Measurements from ENCODE around the gene SRSF2. TPM values are rescaled to one million over a fixed set of nuclear protein-coding genes. Genes with fewer than 3 reads are reported as not detected.

SRSF2 gene
- total RNA-seq, 4 donors from 2014 or later, result 127 to 753 (median 167) TPM

DNA sequence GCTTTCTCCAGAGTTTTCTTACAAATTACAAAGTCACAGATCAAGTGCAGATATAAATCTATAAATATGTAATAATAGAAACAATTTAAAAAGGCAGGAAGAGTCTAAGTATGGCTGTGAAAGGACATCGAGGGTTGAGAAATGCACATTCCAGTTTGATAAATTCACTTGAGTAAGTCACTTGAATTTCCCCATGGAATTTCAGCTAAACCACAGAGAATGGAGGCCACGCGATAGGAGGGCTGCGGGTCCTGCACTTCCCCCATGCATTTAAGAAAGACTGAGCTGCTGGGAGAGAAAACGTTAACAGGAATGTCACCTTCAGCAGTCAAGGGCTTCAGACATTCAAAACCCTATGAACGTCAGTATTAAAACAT lies 20.3 kb downstream of the SRSF2 start:
- H3K4me1 ChIP-seq, result no peaks in the 10 kb centered on the region
- intact Hi-C loops (cut with DNase I; ENCODE audit: low total_unique reads), result loop anchor here (5.0 to 10.0 kb wide), 2 partner anchors 35 to 162 kb away; no protein-coding TSS in a partner anchor
- H3K27me3 ChIP-seq, result no peaks in the 10 kb centered on the region
- peak overlapping the region in 1 of 2 donors; percentile 17 for H3K27ac ChIP-seq
- H3K4me3 ChIP-seq, result no peak overlapping the region
- no peaks in the 10 kb centered on the region for H3K9me3 ChIP-seq
- no peak for TF ChIP-seq POLR2A (IDR thresholded peaks at IDR 0.05)
- TF ChIP-seq, protein P1, sequence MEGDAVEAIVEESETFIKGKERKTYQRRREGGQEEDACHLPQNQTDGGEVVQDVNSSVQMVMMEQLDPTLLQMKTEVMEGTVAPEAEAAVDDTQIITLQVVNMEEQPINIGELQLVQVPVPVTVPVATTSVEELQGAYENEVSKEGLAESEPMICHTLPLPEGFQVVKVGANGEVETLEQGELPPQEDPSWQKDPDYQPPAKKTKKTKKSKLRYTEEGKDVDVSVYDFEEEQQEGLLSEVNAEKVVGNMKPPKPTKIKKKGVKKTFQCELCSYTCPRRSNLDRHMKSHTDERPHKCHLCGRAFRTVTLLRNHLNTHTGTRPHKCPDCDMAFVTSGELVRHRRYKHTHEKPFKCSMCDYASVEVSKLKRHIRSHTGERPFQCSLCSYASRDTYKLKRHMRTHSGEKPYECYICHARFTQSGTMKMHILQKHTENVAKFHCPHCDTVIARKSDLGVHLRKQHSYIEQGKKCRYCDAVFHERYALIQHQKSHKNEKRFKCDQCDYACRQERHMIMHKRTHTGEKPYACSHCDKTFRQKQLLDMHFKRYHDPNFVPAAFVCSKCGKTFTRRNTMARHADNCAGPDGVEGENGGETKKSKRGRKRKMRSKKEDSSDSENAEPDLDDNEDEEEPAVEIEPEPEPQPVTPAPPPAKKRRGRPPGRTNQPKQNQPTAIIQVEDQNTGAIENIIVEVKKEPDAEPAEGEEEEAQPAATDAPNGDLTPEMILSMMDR (IDR thresholded peaks at IDR 0.05), result no peak
- no peak for DNase-seq
- H3K36me3 ChIP-seq, result no peaks in the 10 kb centered on the region

DNA sequence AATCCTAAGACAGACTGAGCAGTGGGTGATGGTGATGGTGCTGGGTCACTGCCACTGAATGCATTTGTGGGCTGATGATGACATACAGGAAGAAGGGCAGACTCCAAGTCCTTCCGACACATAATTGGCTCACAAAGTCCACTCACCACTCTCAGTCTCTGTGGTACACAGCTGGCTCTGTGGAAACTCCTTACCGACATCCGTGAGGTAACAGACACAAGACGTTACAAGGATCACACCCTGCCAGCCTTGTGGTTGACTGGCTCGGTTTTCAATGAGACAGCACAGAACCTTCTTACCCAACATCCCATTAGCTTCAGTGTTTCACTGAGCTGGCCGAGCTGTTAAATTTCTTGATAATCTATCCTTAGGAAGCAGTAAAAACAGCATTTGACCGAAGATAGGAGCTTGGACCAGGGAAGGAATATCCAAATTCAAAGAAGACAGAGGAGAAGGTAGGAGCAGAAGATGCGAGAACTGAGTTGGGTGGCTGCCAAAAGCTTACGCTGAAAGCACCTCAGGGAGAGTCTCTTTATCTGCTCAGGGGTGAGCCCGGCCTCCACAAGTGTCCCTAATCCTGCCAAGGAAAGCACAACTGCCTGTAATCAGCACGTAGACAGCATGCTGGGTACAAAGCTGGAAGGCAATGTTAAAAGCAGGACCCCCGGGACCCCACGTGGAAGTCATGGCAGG lies 20.8 kb downstream of the SRSF2 start:
- TF ChIP-seq POLR2A (IDR thresholded peaks at IDR 0.05), result no peak
- TF ChIP-seq, protein P1 (IDR thresholded peaks at IDR 0.05), result no peak
- no peak overlapping the region for H3K4me3 ChIP-seq
- H3K4me1 ChIP-seq, result peaks cover 0 to 5% of the 10 kb centered on the region in 2 donors
- no peaks in the 10 kb centered on the region for H3K36me3 ChIP-seq
- H3K27me3 ChIP-seq, result no peaks in the 10 kb centered on the region
- DNase-seq, result peak in 1 of 2 donors; percentile 15
- peak overlapping the region in 1 of 2 donors; percentile 17 for H3K27ac ChIP-seq
- H3K9me3 ChIP-seq, result no peaks in the 10 kb centered on the region
- intact Hi-C loops (cut with DNase I; ENCODE audit: low total_unique reads), result loop anchor here (5.0 to 10.0 kb wide), 2 partner anchors 34 to 161 kb away; no protein-coding TSS in a partner anchor

DNA sequence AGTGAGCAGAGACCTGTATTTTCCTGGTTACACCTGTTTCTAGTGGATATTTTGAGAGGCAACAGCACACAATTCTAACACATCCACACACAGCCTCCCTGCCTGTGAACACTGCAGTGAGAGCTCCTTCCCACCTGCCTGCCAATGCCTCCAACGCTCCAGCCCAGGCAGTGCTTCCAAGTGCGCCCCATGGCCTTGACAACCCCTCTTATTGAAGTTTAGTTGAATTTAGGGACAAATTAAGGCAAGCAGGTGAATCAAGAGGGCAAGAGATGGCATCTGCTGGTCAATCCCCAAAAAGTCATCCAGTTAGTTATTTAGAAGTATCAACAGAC lies 21.7 kb downstream of the SRSF2 start:
- no peak overlapping the region for H3K4me3 ChIP-seq
- no peaks in the 10 kb centered on the region for H3K9me3 ChIP-seq
- no peak for DNase-seq
- peaks cover 0 to 6% of the 10 kb centered on the region in 2 donors for H3K4me1 ChIP-seq
- H3K36me3 ChIP-seq, result no peaks in the 10 kb centered on the region
- TF ChIP-seq, protein P1 (IDR thresholded peaks at IDR 0.05), result no peak
- H3K27me3 ChIP-seq, result no peaks in the 10 kb centered on the region
- peak overlapping the region in 1 of 2 donors; percentile 26 for H3K27ac ChIP-seq
- intact Hi-C loops (cut with DNase I; ENCODE audit: low total_unique reads), result loop anchor here (5.0 to 10.0 kb wide), 2 partner anchors 33 to 161 kb away; no protein-coding TSS in a partner anchor

DNA sequence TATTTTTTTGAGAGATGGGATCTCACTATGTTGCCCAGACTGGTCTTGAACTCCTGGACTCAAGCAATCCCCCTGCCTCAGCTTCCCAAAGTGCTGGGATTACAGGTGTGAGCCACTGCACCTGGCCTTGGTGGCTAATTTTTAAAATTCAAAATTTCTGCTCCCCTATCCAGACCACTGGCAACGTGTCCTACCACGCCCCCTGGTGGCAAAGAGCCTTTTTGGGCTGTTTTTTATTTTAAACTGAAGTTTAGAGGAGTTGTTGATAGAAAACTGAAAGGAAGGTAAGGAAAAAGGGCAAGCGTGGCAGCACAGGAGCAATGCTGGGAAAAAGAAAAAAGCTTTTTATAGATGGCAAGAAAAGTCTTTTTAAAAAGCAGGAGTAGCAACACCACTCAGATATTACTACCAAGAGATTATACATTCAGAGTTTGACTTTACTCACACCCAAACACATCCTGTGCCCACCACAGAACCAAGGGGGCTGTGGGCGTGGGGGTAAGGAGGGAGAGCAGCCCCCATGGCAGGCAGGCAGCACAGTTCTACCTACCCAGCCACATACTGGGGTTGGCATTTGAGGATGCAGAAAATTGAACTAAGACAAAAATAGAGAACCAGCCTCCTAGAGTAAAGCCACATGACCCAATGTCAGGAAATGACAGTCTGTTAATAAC lies 22.2 kb downstream of the SRSF2 start:
- peak overlapping the region in 1 of 2 donors; percentile 26 for H3K27ac ChIP-seq
- intact Hi-C loops (cut with DNase I; ENCODE audit: low total_unique reads), result loop anchor here (5.0 to 10.0 kb wide), 2 partner anchors 33 to 160 kb away; no protein-coding TSS in a partner anchor
- no peaks in the 10 kb centered on the region for H3K36me3 ChIP-seq
- H3K27me3 ChIP-seq, result no peaks in the 10 kb centered on the region
- peak; percentile 74 to 87 for DNase-seq
- H3K4me3 ChIP-seq, result no peak overlapping the region
- no peak for TF ChIP-seq POLR2A (IDR thresholded peaks at IDR 0.05)
- TF ChIP-seq, protein P1 (IDR thresholded peaks at IDR 0.05), result peak; percentile 80 to 92 (median 87)
- H3K9me3 ChIP-seq, result no peaks in the 10 kb centered on the region
- H3K4me1 ChIP-seq, result peaks cover 0 to 6% of the 10 kb centered on the region in 2 donors

DNA sequence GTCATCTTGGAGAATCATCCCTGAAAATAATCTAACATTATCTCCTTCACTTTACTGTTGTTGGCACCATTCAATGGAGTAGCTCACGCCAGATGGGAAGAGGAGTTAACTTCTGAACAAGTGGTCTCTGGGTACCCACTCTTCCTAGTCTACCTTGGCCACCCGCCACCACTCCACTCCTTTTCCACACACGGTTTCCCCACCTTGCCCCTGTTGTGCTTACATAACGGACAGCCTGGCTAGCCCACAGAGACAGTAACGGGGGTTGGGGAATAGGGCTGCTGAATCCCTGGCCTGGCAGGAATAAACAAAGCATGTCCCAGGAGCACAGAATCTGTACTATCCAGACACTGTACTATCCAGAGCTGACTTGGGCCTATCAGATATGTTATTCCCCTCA lies 22.8 kb downstream of the SRSF2 start:
- H3K36me3 ChIP-seq, result no peaks in the 10 kb centered on the region
- no peaks in the 10 kb centered on the region for H3K9me3 ChIP-seq
- peak overlapping the region in 1 of 2 donors; percentile 26 for H3K27ac ChIP-seq
- no peak overlapping the region for H3K4me3 ChIP-seq
- H3K27me3 ChIP-seq, result no peaks in the 10 kb centered on the region
- no peak for TF ChIP-seq POLR2A (IDR thresholded peaks at IDR 0.05)
- TF ChIP-seq, protein P1 (IDR thresholded peaks at IDR 0.05), result no peak
- no peak for DNase-seq
- intact Hi-C loops (cut with DNase I; ENCODE audit: low total_unique reads), result loop anchor here (10.0 kb wide), 1 partner anchor 160 kb away; no protein-coding TSS in a partner anchor
- H3K4me1 ChIP-seq, result peaks cover 0 to 6% of the 10 kb centered on the region in 2 donors

Data from uterus (tissue), 4 donors.